H7 (cell line): Measurements from ENCODE around the gene ASIC4. TPM values are rescaled to one million over a fixed set of nuclear protein-coding genes. Genes with fewer than 3 reads are reported as not detected.
A peak's percentile ranks its signal among the peaks of the same experiment; 100 is the strongest.

ENCODE experiments used
- DNase-seq: peaks from one replicate; pipeline ENCODE4 v3.0.0; 2012
- H3K27me3 ChIP-seq: 2 replicates; pipeline ENCODE4 v1.6.0; 2011; ENCODE audit warnings: mild to moderate bottlenecking, low read length; ENCODE audit not compliant: control insufficient read depth, insufficient read depth
- H3K36me3 ChIP-seq: replicated peaks from 2 replicates; pipeline ENCODE4 v1.5.1; 2011; ENCODE audit warnings: low read length; ENCODE audit not compliant: control insufficient read depth, insufficient read depth
- H3K4me3 ChIP-seq: 2 replicates; pipeline ENCODE4 v1.5.1; 2011; ENCODE audit warnings: low read depth, mild to moderate bottlenecking, control low read depth, low read length, moderate library complexity; ENCODE audit not compliant: insufficient read depth
- total RNA-seq: library from RNA; depleted of rRNA; stranded (reverse); fragments of >200 nt; shearing (Covaris generic); gene quantifications from 2 replicates; pipeline ENCODE4 v1.2.3, GENCODE V29; 2014

ASIC4 gene
- total RNA-seq, 1 experiment from 2014 or later = 0.07 TPM

GRCh38 chr2:219561179-219562048 is 47.1 kb downstream of the ASIC4 start:
- Histone ChIP-seq H3K36me3 (peaks cover 9% of the 10 kb centered on the region), H3K27me3 (no peaks in the 10 kb centered on the region), H3K4me3 (no peak overlapping the region)
- DNase-seq = no peak

- Histone ChIP-seq H3K4me3 (no peak overlapping the region), H3K27me3 (no peaks in the 10 kb centered on the region), H3K36me3 (peaks cover 10% of the 10 kb centered on the region)
- no peak for DNase-seq
These were observed 48.1 kb downstream of the ASIC4 start for GRCh38 chr2:219562049-219563020.

GRCh38 chr2:219563271-219563928 is 49.1 kb downstream of the ASIC4 start:
- DNase-seq = no peak
- no peaks in the 10 kb centered on the region for H3K27me3 ChIP-seq
- H3K36me3 ChIP-seq = peaks cover 10% of the 10 kb centered on the region
- H3K4me3 ChIP-seq = no peak overlapping the region

- H3K27me3 ChIP-seq = no peaks in the 10 kb centered on the region
- peak; percentile 88 for DNase-seq
- H3K4me3 ChIP-seq = no peak overlapping the region; the same call in 1 of the 2 replicates
- peaks cover 10% of the 10 kb centered on the region for H3K36me3 ChIP-seq
These were observed 51.1 kb downstream of the ASIC4 start for GRCh38 chr2:219565130-219566080.

GRCh38 chr2:219566640-219567039 is 52.4 kb downstream of the ASIC4 start:
- DNase-seq = no peak
- Histone ChIP-seq H3K27me3 (no peaks in the 10 kb centered on the region), H3K36me3 (peaks cover 10% of the 10 kb centered on the region), H3K4me3 (no peak overlapping the region)

GRCh38 chr2:219567131-219567530 is 52.8 kb downstream of the ASIC4 start:
- peak; percentile 39 for DNase-seq
- H3K36me3 ChIP-seq = peaks cover 10% of the 10 kb centered on the region
- H3K4me3 ChIP-seq = no peak overlapping the region
- no peaks in the 10 kb centered on the region for H3K27me3 ChIP-seq

GRCh38 chr2:219567791-219568361 is 53.6 kb downstream of the ASIC4 start:
- DNase-seq = peak; percentile 56
- H3K4me3 ChIP-seq = no peak overlapping the region
- H3K36me3 ChIP-seq = peaks cover 10% of the 10 kb centered on the region
- no peaks in the 10 kb centered on the region for H3K27me3 ChIP-seq

GRCh38 chr2:219569041-219569440 is 54.8 kb downstream of the ASIC4 start:
- Histone ChIP-seq H3K36me3 (peaks cover 3% of the 10 kb centered on the region), H3K27me3 (no peaks in the 10 kb centered on the region), H3K4me3 (no peak overlapping the region)
- peak; percentile 29 for DNase-seq

- H3K27me3 ChIP-seq = no peaks in the 10 kb centered on the region
- H3K36me3 ChIP-seq = peaks cover 1% of the 10 kb centered on the region
- H3K4me3 ChIP-seq = no peak overlapping the region; the same call in 1 of the 2 replicates
- peak; percentile 28 for DNase-seq
These were observed 55.4 kb downstream of the ASIC4 start for GRCh38 chr2:219569635-219570034.

- Histone ChIP-seq H3K36me3 (peaks cover 1% of the 10 kb centered on the region), H3K27me3 (no peaks in the 10 kb centered on the region), H3K4me3 (peak overlapping the region; percentile 74)
- DNase-seq = peak; percentile 88
These were observed 56.1 kb downstream of the ASIC4 start for GRCh38 chr2:219570194-219570923.

- Histone ChIP-seq H3K4me3 (peak overlapping the region; percentile 74), H3K36me3 (peaks cover 1% of the 10 kb centered on the region), H3K27me3 (no peaks in the 10 kb centered on the region)
- DNase-seq = no peak
These were observed 56.6 kb downstream of the ASIC4 start for GRCh38 chr2:219570924-219571310.

GRCh38 chr2:219571311-219572236 is 57.3 kb downstream of the ASIC4 start, which contains the start of gene OBSL1:
Gene OBSL1 (minus strand): TSS chr2:219571539. CDS start chr2:219571232, 307 bp downstream.
- no peaks in the 10 kb centered on the region for H3K27me3 ChIP-seq
- H3K4me3 ChIP-seq = peak within 1 kb of the TSS; percentile 74
- H3K36me3 ChIP-seq = peaks cover 1% of the 10 kb centered on the region
- peak; percentile 98 for DNase-seq
